ENCODE data around the gene SERINC1. TPM values are rescaled to one million over a fixed set of nuclear protein-coding genes. Genes with fewer than 3 reads are reported as not detected.

Gene SERINC1
- polyA plus RNA-seq, 1 donor from 2014 or later = 879 TPM

GRCh38 chr6:122454673-122455072 lies 16.9 kb downstream of the SERINC1 start:
- Histone ChIP-seq H3K4me2 (ENCODE audit: low read length) (no peak overlapping the region), H3K4me3 (ENCODE audit: low read length) (no peak overlapping the region), H3F3A (ENCODE audit: insufficient read depth, low read length, poor library complexity, severe bottlenecking) (no peaks in the 10 kb centered on the region), H3K79me2 (replicated peaks; ENCODE audit: insufficient read depth, low read length) (peaks cover 30% of the 10 kb centered on the region), H3K9me3 (ENCODE audit: low read length) (no peaks in the 10 kb centered on the region), H3K9ac (ENCODE audit: low read length) (no peak overlapping the region), H3K27me3 (ENCODE audit: insufficient read depth, low read depth, low read length) (no peaks in the 10 kb centered on the region), H2AFZ (ENCODE audit: low read depth, low read length) (no peak overlapping the region), H3K36me3 (ENCODE audit: insufficient read depth, low read length) (peaks cover 15% of the 10 kb centered on the region), H3K9me2 (ENCODE audit: insufficient read depth, low read length) (no peaks in the 10 kb centered on the region), H4K20me1 (ENCODE audit: insufficient read depth) (peaks cover 14% of the 10 kb centered on the region), H3K27ac (ENCODE audit: low read length) (no peak overlapping the region)
- no peak for TF ChIP-seq POLR2AphosphoS5 (IDR thresholded peaks at IDR 0.05)
- no peak for TF ChIP-seq MXI1 (conservative IDR thresholded peaks at IDR 0.05; ENCODE audit: poor library complexity, severe bottlenecking)
- TF ChIP-seq, protein P1, sequence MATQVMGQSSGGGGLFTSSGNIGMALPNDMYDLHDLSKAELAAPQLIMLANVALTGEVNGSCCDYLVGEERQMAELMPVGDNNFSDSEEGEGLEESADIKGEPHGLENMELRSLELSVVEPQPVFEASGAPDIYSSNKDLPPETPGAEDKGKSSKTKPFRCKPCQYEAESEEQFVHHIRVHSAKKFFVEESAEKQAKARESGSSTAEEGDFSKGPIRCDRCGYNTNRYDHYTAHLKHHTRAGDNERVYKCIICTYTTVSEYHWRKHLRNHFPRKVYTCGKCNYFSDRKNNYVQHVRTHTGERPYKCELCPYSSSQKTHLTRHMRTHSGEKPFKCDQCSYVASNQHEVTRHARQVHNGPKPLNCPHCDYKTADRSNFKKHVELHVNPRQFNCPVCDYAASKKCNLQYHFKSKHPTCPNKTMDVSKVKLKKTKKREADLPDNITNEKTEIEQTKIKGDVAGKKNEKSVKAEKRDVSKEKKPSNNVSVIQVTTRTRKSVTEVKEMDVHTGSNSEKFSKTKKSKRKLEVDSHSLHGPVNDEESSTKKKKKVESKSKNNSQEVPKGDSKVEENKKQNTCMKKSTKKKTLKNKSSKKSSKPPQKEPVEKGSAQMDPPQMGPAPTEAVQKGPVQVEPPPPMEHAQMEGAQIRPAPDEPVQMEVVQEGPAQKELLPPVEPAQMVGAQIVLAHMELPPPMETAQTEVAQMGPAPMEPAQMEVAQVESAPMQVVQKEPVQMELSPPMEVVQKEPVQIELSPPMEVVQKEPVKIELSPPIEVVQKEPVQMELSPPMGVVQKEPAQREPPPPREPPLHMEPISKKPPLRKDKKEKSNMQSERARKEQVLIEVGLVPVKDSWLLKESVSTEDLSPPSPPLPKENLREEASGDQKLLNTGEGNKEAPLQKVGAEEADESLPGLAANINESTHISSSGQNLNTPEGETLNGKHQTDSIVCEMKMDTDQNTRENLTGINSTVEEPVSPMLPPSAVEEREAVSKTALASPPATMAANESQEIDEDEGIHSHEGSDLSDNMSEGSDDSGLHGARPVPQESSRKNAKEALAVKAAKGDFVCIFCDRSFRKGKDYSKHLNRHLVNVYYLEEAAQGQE (IDR thresholded peaks at IDR 0.05; ENCODE audit: borderline replicate concordance) = no peak
- TF ChIP-seq SMC3 (conservative IDR thresholded peaks at IDR 0.05; ENCODE audit: poor library complexity) = no peak
- TF ChIP-seq EP300 (conservative IDR thresholded peaks at IDR 0.05; ENCODE audit: poor library complexity, severe bottlenecking) = no peak
- no peak for TF ChIP-seq RAD21 (conservative IDR thresholded peaks at IDR 0.05)
- TF ChIP-seq CTCF (IDR thresholded peaks at IDR 0.05; ENCODE audit: poor library complexity, severe bottlenecking) = no peak
- TF ChIP-seq EZH2 (IDR thresholded peaks at IDR 0.05; ENCODE audit: borderline replicate concordance, insufficient read depth, low read length, poor library complexity, severe bottlenecking) = no peak

GRCh38 chr6:122452509-122452908 lies 19.1 kb downstream of the SERINC1 start:
- Histone ChIP-seq H3K9me3 (ENCODE audit: low read length) (no peaks in the 10 kb centered on the region), H3K9me2 (ENCODE audit: insufficient read depth, low read length) (no peaks in the 10 kb centered on the region), H3F3A (ENCODE audit: insufficient read depth, low read length, poor library complexity, severe bottlenecking) (no peaks in the 10 kb centered on the region), H2AFZ (ENCODE audit: low read depth, low read length) (no peak overlapping the region), H3K27me3 (ENCODE audit: insufficient read depth, low read depth, low read length) (no peaks in the 10 kb centered on the region), H3K9ac (ENCODE audit: low read length) (no peak overlapping the region), H3K4me2 (ENCODE audit: low read length) (no peak overlapping the region), H3K79me2 (replicated peaks; ENCODE audit: insufficient read depth, low read length) (peaks cover 15% of the 10 kb centered on the region), H3K4me3 (ENCODE audit: low read length) (no peak overlapping the region), H4K20me1 (ENCODE audit: insufficient read depth) (no peaks in the 10 kb centered on the region), H3K27ac (ENCODE audit: low read length) (no peak overlapping the region), H3K36me3 (ENCODE audit: insufficient read depth, low read length) (peaks cover 23% of the 10 kb centered on the region)
- TF ChIP-seq EP300 (conservative IDR thresholded peaks at IDR 0.05; ENCODE audit: poor library complexity, severe bottlenecking) (no peak), MXI1 (conservative IDR thresholded peaks at IDR 0.05; ENCODE audit: poor library complexity, severe bottlenecking) (no peak), POLR2AphosphoS5 (IDR thresholded peaks at IDR 0.05) (no peak), SMC3 (conservative IDR thresholded peaks at IDR 0.05; ENCODE audit: poor library complexity) (no peak), EZH2 (IDR thresholded peaks at IDR 0.05; ENCODE audit: borderline replicate concordance, insufficient read depth, low read length, poor library complexity, severe bottlenecking) (no peak), RAD21 (conservative IDR thresholded peaks at IDR 0.05) (no peak)
- TF ChIP-seq, protein P1 (IDR thresholded peaks at IDR 0.05; ENCODE audit: borderline replicate concordance) = no peak

All from neural cell (in vitro differentiated cells).